Neuron (in vitro differentiated cells): ENCODE data around the gene HMCN1.
"Not testable (repeated sequence)": the region's sequence is repeated elsewhere in the genome, so short reads cannot be mapped to it uniquely, and the experiment has no call there.

Experiments used
- H2AFZ ChIP-seq: one replicate; pipeline ENCODE4 v1.6.1; 2013; ENCODE audit warnings: low read depth, mild to moderate bottlenecking, inconsistent platforms, low read length, moderate library complexity
- H3K27me3 ChIP-seq: one replicate; pipeline ENCODE4 v1.6.1; 2013; ENCODE audit warnings: low read length; ENCODE audit not compliant: insufficient read depth
- H3K36me3 ChIP-seq: one replicate; pipeline ENCODE4 v1.6.1; 2013; ENCODE audit warnings: low read length; ENCODE audit not compliant: insufficient read depth
- H3K4me1 ChIP-seq: one replicate; pipeline ENCODE4 v1.6.1; 2013; ENCODE audit warnings: low read length; ENCODE audit not compliant: insufficient read depth
- H3K4me3 ChIP-seq: 2 replicates; pipeline ENCODE4 v1.5.1; 2013; ENCODE audit warnings: mild to moderate bottlenecking, low read length, moderate library complexity
- H3K9me3 ChIP-seq: one replicate; pipeline ENCODE4 v1.6.1; 2013; ENCODE audit warnings: low read length

HMCN1 gene

DNA sequence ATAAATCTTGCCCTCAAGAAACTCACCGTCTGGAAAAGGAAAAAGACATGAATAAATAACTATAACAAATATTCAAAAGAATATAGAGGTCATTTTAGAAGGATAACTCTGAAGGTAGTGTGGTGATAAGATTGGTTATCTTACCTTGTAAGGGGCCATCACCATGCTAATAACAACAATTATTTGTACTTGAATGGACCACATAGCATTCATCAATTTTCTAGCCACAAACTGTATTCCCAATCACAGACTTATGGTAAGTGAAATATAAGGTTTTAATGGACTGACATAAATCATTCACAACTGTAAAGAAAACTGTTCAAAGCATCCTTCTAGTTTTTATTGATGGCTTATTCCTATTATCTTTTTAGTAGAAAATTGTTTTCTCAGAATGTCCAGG lies 57.8 kb downstream of the HMCN1 start:
- Histone ChIP-seq H3K27me3 (no peaks in the 10 kb centered on the region), H3K4me3 (no peak overlapping the region), H3K4me1 (no peaks in the 10 kb centered on the region), H3K9me3 (no peaks in the 10 kb centered on the region), H3K36me3 (no peaks in the 10 kb centered on the region), H2AFZ (no peak overlapping the region)

DNA sequence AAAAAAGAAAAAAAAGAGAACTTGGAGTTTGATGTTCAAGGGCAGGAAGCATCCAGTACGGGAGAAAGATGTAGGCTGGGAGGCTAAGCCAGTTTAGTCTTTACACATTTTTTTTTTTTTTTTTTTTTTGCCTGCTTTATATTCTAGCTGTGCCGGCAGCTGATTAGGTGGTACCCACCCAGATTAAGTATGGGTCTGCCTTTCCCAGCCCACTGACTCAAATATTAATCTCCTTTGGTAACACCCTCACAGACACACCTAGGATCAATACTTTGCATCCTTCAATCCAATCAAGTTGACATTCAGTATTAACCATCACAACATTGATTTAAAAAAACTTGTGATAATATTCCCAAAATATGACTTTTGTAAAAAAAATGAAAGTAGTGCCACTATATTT lies 60.3 kb downstream of the HMCN1 start:
- not testable (repeated sequence) for H3K9me3 ChIP-seq, H3K4me3 ChIP-seq, H3K27me3 ChIP-seq, H3K36me3 ChIP-seq, H2AFZ ChIP-seq, H3K4me1 ChIP-seq

DNA sequence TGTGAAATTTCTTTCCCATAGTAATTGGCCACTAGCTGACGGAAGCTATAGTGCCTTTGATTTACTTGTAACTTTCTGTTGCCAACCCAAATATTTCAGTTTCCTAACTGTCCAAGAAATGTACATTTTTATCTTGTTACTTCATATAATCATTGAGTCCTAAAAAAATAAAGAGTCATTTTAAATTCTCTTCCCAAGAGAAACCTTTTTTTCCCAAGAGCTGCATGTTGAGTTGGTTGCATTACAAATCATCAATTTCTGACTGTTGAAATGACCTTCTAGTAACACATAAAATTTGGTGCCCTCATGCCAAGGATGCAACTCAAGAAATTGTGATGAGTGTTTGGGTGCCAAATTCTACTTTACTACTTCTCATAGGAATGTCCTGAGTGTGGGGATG lies 61.0 kb downstream of the HMCN1 start:
- H3K4me1 ChIP-seq = no peaks in the 10 kb centered on the region
- H3K36me3 ChIP-seq = no peaks in the 10 kb centered on the region
- no peaks in the 10 kb centered on the region for H3K27me3 ChIP-seq

DNA sequence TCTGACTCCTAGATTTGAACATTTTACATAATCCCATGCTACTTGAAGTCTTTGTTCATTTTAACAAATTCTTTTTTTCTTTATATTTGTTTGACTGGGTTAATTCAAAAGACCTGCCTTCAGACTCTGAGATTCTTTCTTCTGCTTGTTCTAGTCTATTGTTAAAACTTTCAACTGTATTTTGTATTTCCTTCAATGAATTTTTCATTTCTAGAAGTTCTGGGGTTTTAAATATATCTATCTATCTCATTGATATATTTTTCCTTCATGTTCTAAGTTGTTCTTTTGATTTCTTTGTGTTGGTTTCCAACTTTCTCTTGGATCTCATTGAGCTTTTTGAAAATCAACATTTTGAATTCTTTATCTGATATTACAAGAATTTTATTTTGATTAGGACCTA lies 64.3 kb downstream of the HMCN1 start:
- H3K4me3 ChIP-seq = no peak overlapping the region
- H3K9me3 ChIP-seq = no peaks in the 10 kb centered on the region
- no peaks in the 10 kb centered on the region for H3K4me1 ChIP-seq
- H3K27me3 ChIP-seq = no peaks in the 10 kb centered on the region
- H2AFZ ChIP-seq = no peak overlapping the region
- H3K36me3 ChIP-seq = no peaks in the 10 kb centered on the region

More for the DNA sequence above, 61.0 kb downstream of the HMCN1 start:
- Histone ChIP-seq H3K4me3 (no peak overlapping the region), H3K9me3 (no peaks in the 10 kb centered on the region), H2AFZ (no peak overlapping the region)

DNA sequence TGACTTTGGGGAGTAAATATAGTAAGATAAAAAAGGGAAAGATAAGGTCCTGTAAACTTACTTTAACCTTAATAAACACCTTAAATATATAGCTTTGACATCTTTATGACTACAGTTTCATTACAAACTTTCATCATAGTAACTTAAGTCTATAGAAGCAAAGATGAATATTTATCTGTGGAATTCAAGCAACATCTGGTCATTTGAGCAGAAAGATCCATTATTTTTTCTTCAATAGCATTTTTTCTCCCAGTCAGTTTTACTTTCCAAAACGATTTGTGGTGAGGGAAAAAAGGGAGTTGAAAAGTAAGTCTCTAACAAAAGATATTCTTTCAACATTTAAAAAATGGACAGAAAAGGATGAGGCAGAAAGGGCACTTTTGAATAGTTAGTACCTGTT lies 69.0 kb downstream of the HMCN1 start:
- Histone ChIP-seq H3K4me3 (no peak overlapping the region), H3K36me3 (no peaks in the 10 kb centered on the region), H3K9me3 (no peaks in the 10 kb centered on the region), H2AFZ (no peak overlapping the region), H3K27me3 (no peaks in the 10 kb centered on the region), H3K4me1 (no peaks in the 10 kb centered on the region)

DNA sequence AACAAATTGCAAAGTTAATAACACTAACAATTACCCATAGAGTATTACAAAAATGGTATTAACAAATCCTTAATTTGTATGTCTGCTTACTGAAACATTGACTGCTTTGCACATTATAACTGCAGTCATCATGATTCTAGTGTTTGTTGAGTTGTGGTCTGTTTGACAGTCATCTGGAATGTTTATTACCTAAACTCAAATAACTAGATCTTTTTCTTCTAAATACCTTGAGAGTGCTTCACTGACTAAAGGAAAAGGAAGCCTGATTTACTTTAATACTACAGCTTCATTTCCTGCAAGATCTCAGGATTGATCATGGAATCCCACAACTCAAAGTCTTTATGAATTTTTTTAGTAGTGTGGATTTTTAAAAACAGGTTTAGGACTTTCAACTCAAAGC lies 70.0 kb downstream of the HMCN1 start:
- no peaks in the 10 kb centered on the region for H3K36me3 ChIP-seq
- H3K9me3 ChIP-seq = no peaks in the 10 kb centered on the region
- no peaks in the 10 kb centered on the region for H3K27me3 ChIP-seq
- no peaks in the 10 kb centered on the region for H3K4me1 ChIP-seq
- H3K4me3 ChIP-seq = no peak overlapping the region
- no peak overlapping the region for H2AFZ ChIP-seq

DNA sequence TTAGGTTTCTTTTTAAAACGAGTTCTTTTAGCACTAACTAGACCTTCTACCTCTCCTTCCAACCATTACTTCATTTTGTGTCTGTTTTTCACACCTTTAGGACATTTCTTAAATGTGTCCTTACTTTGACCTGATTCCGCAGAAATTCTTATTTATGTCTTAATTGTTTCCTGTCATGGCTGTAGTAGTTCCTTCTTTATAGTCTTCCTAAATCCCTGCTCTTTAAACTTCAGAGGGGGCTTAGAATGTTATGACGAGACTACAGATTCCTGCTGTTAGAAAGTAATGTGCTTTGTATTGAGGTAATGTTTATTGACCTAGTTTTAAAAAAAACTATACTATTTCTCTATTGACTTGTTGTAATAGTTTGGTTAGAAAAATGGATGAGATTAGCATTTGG lies 70.4 kb downstream of the HMCN1 start:
- Histone ChIP-seq H3K4me3 (no peak overlapping the region), H3K4me1 (no peaks in the 10 kb centered on the region), H3K36me3 (no peaks in the 10 kb centered on the region), H3K27me3 (no peaks in the 10 kb centered on the region), H2AFZ (no peak overlapping the region), H3K9me3 (no peaks in the 10 kb centered on the region)

DNA sequence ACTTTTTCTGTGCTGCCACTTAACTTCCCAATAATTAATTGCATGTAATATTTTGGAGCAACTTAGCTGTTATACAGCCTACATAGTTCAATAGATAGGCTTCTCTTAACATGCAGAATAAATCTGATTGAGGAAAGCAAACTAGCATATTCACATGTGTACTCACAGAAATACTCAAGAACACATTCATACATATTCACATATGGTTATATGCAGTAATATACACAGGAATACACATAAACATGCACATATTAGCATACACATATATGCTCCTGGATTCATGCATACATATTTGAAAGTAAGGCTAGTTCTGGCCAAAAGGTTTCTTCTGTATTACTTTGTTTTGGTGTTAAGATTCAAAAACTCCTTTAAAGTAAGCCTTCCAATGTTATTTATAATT lies 73.1 kb downstream of the HMCN1 start:
- Histone ChIP-seq H3K4me3 (no peak overlapping the region), H3K9me3 (no peaks in the 10 kb centered on the region), H3K4me1 (no peaks in the 10 kb centered on the region), H3K36me3 (no peaks in the 10 kb centered on the region), H3K27me3 (no peaks in the 10 kb centered on the region), H2AFZ (no peak overlapping the region)

DNA sequence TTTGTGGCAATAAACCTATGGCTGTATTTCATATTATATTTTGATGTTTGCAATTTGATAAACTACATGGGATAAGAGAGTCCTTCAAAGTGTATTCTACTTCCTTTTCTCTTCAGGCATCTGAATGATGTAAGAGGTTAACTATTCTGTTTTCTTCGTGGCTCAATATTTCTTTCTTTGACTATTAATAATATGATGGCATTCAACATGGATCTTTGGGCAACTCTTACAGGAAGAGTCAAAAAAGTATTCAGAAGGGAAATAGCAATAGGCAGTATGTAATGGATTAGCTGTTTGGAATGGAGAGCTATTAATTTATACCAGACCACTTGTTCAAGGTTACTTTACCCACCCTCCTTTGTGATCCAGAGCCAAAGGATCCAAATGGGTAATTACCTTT lies 74.4 kb downstream of the HMCN1 start:
- Histone ChIP-seq H3K4me3 (no peak overlapping the region), H3K36me3 (no peaks in the 10 kb centered on the region), H3K9me3 (no peaks in the 10 kb centered on the region), H3K4me1 (no peaks in the 10 kb centered on the region), H2AFZ (no peak overlapping the region), H3K27me3 (no peaks in the 10 kb centered on the region)

DNA sequence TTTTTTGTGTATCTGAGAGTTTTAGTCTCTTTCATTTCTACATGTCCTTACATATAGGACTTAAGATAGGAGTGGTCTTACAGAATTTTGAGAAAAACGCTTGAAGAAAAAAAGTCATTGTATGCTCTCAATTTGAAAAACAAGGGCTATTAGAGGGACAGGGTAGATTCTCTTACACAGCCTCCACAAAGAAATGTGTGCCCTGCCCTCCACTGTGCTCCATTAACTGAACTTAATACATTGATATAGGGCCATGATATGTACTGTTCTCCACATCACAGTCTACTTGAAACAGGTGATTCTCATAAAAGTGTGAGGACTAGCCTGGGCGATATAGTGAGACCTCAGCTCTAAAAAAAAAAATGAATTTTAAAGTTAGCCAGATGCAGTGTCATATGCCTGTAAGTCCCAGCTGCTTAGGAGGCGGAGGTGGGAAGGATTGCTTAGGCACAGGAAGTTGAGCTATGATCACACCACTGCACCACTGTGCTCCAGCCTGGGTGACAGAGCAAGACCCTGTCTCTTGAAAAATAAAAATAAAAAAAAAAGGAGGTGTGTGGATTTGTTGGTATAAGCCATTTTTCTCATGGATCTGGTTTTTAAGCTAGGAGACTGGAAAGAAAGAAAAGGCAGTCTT lies 77.0 kb downstream of the HMCN1 start:
- no peaks in the 10 kb centered on the region for H3K4me1 ChIP-seq
- no peak overlapping the region for H3K4me3 ChIP-seq
- no peak overlapping the region for H2AFZ ChIP-seq
- H3K9me3 ChIP-seq = no peaks in the 10 kb centered on the region
- no peaks in the 10 kb centered on the region for H3K27me3 ChIP-seq
- no peaks in the 10 kb centered on the region for H3K36me3 ChIP-seq

DNA sequence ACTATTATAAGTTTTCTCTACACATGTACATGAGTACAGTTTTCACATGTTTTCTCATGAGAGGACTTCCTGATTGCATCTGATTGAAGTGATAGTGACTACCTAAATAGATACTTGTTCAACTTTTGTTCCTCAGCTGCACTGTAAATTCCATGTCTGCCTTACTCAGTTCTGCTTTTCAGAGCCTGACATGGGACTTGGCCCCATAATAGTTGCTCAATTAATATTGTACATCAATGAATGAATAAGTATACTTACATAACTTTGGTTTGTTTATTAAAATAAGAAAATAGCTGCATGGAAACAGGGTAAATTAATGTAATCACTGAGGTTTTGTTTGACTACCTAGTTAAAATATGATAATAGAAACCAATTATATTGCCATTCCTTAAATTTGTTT lies 78.7 kb downstream of the HMCN1 start:
- Histone ChIP-seq H3K27me3 (no peaks in the 10 kb centered on the region), H3K4me3 (no peak overlapping the region), H2AFZ (no peak overlapping the region), H3K36me3 (no peaks in the 10 kb centered on the region), H3K4me1 (no peaks in the 10 kb centered on the region), H3K9me3 (no peaks in the 10 kb centered on the region)

DNA sequence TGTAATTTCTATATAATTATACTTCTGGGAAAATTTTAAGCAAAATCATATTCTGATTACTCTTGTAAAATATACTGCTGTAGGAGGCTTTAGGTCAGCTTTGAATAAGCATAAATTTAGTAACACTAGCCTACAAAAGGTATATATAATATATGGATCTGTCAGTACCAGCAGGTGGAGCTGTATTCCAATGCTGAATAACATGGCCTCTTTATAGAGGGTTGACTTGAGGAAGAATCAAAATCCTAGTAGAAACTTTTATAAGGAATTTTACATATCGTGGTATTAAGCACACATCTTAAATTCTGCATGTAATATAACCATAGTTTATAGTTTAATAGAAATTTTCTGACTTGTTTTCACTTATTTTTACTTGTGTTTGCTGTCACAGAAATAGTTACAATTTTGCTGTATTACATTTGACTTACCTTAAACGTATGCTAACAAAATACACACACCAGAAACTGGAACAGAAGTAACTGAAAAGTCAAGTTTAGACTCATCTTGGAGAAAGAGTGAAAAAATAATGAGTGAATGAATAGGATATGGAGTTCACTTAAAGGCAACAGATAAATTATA lies 79.3 kb downstream of the HMCN1 start:
- Histone ChIP-seq H3K36me3 (no peaks in the 10 kb centered on the region), H3K9me3 (no peaks in the 10 kb centered on the region), H3K4me3 (no peak overlapping the region), H3K27me3 (no peaks in the 10 kb centered on the region), H3K4me1 (no peaks in the 10 kb centered on the region), H2AFZ (no peak overlapping the region)

DNA sequence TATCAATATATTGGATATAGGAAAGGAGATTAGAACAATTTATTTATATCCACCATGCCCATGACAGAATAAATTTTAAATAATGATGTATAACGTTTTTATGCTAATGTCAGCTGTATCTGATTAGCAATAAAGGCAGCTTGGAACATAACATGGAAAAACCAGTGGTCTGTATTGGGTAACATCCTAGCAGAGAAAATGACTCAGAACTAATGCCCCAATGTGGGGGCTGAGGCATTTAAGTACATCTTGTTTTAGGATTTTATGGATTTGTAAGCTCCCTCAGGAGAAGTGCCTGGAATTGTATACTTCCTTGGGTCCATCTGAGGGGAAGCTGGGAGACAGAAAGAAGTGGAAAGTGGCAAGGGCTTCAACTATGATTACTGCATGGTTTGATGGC lies 82.3 kb downstream of the HMCN1 start:
- Histone ChIP-seq H3K36me3 (no peaks in the 10 kb centered on the region), H3K9me3 (no peaks in the 10 kb centered on the region), H3K4me3 (no peak overlapping the region), H3K27me3 (no peaks in the 10 kb centered on the region), H3K4me1 (no peaks in the 10 kb centered on the region), H2AFZ (no peak overlapping the region)

DNA sequence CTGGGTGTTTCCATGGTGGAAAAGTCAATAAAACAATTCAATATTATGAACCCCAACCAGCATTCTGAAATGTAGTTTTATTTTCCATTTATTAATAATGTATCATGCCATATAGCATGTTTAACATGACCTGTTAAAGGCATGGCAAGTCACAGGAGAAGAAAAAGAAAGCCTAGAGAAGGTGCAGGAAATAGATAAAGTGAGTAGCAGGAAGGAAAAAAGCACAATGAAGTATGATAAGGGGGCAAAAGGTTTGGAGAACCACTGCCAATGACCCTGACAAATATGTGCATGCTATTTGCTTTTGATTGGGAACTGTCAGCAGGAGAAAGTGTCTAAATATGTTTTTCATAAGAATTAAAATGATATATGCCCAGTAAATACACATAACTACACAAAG lies 85.6 kb downstream of the HMCN1 start:
- Histone ChIP-seq H3K36me3 (no peaks in the 10 kb centered on the region), H3K4me1 (no peaks in the 10 kb centered on the region), H3K9me3 (no peaks in the 10 kb centered on the region), H3K27me3 (no peaks in the 10 kb centered on the region), H3K4me3 (no peak overlapping the region), H2AFZ (no peak overlapping the region)
